Stimulated activated CD4-positive, alpha-beta T cell treated with anti-CD3 and anti-CD28 coated beads, TNF-alpha, amount 100 ng/mL, for 24 hours (primary cell): ENCODE measurements around the gene PRKN.
"Not testable (repeated sequence)": the region's sequence is repeated elsewhere in the genome, so short reads cannot be mapped to it uniquely, and the experiment has no call there.

ENCODE experiments used
- DNase-seq, 3 experiments: peaks; one replicate each; pipeline ENCODE4 v3.0.0-alpha.2; 2020; ENCODE audit warnings: low read depth in 3 of 3

PRKN gene

DNA sequence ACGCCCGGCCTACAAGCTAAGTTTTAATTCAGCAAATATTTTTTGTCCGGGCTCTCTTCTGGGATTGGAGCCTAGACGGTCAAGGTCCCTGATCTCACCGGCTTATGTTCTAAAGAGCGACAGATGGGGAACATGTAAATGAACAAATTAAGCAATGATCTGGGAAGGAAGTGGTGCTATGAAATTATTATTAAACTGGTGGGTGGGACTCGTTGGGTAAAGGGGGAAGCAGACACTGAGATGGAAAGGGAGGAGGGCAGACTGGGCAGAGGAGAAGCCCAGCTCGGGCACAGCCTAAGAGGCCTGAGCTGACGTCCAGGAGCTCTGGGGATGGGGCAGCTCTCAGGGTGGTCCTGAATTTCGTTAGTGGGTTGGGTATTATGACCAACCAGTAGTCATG, 1371.9 kb downstream of the PRKN start:
- DNase-seq = no peak

DNA sequence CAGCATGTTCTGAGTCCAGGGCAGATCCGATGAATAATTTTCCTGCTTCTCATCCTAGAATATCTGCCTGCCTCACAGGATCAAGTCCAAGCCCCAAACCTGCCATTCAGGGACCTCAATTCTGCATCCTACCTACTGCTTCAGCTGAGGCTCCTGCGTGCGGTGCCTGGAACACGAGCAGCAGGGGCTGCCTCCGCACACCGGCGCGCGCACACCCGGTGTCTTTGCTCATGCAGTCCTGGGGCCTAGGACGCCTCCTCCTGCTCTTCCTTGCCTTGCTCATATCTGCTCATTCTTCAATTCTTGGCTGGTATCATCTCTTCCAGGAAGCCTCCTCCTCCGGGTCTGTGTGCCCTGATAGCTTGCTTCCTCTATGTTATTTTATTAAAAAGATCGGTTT, 1372.6 kb downstream of the PRKN start:
- no peak for DNase-seq

DNA sequence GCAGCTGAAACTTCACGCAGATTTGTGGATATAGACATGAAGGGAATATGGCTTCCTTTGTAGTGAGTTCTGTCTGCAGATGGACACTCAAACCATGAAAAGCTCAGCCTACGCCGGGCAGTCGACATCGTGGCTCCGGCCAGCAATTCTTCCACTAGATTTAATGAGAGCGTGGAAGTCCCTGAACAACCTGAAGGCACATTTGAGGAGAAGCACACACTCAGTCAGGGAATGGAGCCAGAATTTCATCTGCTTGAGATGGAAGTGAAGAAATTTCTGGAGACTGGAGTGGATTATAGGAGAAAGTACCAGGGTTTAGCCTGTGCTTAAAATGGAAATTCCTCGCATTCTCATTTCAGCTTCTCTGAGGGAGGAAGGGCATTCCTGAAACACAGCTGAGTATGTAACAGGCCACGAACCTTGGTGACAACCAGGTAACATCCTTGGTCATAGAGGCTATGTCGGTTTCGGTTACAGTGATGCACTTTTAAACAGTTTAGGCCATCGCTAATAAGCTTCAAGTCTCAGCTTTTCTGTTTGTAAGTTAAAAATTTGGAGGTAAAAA, 1373.2 kb downstream of the PRKN start:
- DNase-seq = no peak

DNA sequence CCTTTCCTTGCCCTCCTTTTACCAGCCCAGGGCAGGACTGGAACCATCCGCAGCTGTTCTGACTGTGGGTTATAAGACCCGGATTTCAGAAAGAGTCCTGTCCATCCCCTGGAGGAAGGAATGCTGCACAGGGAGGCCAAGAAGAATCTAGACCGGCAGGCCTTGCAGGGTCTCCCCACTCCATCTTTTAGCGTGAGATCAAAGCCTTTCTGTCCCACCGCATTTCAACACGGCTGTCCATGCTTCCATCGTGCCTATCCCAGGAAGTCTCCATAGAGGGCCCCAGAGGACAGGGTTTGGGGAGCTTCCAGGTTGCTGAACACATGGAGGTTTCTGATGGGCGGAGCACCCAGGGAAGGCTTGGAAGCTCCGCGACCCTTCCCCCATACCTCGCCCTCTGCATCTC, 1374.4 kb downstream of the PRKN start:
- DNase-seq = no peak

DNA sequence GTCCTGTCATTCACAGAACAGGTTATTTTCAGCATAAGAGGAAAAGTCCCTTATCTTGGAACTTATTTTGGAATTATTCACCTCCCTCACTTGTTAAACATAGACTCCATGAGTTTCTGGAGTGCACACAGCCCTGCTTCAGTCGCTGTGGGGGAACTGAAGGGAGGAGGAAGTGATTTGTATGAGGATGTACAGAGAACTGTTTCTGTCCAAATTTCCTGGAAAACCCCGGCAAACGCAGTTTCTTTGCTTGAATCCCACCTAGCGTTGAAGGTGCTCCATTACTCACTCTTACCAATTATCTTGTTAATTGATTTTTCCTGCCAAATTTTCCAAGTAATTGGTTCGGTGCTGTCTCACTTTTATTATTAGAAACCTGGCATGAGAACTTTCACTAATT, 1375.7 kb downstream of the PRKN start:
- no peak for DNase-seq

DNA sequence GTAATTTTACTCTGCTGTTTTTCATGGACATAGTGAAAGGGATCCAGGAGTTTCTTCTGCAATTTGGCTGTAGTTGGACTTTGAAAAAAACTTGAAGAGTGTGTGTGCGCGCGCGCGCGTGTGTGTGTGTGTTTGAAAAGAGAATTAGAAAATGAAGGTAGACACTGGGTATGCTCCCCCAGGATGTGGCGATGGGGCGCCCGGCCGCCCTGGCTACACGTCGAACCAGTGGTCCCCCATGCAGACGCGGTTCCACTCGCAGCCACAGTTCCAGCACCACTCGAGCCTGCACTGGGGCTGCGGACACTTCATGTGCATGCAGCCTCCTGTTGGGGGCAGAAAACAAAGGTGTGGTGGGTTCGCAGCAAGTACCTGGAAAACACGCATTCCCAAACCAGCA, 1377.7 kb downstream of the PRKN start:
- DNase-seq = no peak

DNA sequence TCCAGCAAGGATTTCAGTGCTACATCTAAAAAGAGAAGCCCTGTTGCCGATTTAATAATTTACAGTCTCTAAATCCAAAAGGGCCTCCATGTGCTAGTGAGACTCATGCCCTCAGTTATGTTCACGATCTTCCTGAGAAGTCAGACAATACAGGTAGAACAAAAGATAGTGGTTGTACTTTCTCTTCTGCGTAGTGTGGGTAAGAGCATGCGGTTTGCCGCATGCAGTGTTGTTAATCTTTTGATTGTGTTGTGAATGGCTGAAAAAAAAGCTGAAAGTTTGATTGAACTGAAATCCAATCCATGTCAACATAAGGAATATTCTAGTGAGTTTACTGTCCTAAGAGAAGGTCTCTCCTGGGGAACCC, 1379.0 kb downstream of the PRKN start:
- DNase-seq = no peak

DNA sequence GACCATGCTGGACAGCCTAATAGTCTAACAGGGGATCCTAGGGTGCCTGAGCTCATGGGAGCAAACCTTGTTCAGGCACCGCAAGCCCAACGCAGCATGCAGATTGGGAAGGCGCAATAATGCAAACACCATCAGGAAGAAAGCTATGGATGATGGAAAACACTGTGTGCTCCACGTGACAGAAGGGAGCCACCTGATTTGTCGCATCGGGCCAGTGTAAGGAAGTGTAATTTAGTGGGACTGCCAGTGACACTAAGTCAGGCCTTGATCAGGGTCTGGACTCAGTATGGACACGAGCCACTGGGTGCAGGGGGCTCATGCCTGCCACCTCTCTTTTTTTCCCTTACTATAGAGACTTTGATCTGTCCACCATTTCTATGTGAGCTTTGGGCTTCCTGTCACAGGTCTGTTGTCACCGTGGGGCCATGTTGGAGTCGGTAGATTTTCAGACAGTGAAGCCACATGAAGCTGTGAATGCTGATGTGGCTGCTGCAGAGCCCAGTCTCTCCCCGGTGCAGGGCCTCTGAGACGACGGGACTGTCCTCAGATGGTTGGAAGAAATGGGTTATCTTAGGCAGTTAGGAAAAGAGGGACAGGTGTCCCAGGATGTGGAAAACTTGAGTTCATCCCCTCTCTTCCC, 1379.5 kb downstream of the PRKN start:
- no peak for DNase-seq

DNA sequence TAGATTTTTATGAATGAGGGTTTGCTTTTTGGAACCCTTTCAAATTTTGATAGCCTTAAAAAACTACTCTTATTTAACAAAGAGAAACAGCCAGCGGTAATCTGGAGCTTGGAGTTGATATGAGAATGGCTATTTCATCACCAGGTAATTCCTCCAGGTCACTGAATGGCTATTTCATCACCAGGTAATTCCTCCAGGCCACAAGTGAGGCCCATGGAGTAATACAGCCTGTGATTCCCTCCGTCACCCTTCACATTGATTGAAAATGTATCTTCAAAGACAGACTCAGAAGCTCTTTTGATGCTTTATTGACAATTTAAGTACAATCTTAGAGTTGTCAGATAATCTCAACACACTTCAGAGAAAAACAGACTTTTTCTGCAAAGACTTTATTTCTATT, 1380.4 kb downstream of the PRKN start:
- DNase-seq = no peak

DNA sequence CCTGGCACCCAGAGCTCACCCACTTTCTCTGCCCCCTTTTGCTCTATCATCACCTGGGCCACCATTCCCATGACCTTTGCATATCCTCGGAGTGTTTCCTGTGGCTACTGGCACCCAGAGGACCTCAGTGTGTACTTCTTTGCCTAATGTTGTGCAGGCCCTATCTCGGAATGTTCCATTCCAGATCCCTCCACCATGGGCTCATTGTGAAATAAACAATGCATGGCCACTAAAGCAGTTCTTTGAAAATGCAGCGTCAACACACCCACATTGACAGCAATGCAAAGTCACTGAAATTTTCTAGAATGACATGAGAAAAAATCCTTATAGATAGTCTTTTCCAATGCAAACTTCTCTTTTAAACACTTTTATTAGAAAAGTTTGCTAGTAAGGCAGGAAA, 1380.8 kb downstream of the PRKN start:
- no peak for DNase-seq

DNA sequence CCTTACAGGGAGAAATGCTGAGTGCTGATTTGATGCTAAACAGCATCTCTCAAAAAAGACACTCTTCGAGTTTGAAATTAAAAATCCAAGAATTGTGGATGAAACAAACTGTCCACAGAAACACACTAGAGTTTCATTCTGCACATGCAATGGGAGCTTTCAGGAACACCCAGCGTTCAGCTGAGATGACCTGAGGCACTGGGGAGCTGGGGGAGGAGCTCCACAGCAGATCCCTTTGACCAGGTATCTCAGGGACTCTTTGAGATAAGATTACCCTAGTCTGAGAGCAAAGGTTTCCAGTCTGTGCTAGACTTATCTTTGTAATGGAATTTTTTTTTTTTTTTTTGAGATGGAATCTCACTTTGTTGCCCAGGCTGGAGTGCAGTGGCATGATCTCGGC, 1382.9 kb downstream of the PRKN start:
- DNase-seq = no peak

DNA sequence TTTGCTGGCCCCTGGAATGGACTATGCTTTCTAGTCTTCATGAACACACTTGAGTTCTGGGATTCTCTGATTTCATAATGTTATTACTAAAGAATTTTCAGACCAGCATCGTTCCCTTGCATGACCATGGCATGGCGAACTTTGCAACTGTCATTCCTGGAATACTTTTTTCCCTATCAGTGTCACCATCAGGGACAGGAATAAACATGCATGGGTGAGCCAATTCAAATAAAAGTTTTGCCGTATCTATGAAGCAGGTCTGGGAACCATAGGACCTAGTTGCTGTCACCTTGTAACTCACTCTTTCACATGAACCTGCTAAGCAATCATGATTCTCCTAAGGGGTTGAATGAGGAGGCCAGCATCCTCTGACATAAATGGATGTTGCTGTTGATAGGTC, 1385.5 kb downstream of the PRKN start:
- no peak for DNase-seq

DNA sequence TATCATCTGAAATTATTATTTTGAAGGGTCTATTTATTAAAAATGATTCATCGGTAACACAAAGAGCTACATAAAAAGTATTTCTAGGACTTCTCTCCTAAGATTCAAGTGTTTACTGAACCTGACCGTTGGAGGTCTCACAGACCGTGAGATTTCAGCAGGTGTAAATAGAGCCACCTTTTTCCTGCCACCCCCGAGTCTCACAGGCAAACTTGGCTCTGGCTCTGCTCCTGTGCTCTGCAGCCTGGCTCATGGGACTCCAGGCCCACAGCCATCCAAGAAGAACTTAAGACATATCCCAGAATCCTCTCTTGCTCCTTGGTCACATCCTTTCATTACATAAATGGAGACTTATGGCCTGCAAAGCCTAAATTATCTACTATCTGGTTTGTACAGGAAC, 1385.9 kb downstream of the PRKN start:
- no peak for DNase-seq

DNA sequence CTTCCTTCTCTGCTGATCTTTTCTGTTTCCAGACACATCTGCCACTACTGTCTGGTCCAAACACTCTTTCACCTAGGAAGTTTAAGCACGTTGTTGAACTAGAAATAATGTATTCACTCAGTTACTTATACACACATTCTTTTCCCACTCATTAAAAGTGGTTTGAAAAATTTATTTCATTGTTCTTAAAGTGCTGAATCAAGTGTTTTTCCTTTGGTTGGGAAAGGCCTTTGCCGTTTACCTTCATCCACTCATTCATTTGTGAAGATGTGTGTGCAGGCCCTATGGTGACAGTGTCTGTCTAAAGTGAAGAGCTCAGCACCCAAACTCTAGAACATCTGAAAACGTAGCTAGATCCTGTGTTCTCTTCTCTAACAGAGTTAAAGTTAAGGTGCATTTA, 1389.6 kb downstream of the PRKN start:
- no peak for DNase-seq

DNA sequence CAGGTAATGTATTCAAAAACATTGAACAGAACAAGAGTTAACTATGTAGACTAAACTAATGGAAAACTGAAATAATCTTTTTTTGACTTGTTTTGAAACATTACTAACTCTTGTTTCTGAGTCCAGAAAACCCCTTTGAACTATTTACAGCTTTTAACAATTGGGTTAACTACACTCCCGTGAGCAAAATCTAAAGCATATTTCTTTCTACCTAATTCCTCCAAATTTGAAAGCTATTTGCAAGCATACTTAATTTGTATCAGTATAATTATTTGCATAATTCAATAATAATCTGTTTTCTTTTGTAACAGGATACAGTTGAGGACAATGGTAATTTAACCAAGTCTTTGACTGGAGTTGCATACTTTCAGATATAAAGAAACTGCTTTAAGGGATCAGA, 1391.1 kb downstream of the PRKN start:
- DNase-seq = no peak

DNA sequence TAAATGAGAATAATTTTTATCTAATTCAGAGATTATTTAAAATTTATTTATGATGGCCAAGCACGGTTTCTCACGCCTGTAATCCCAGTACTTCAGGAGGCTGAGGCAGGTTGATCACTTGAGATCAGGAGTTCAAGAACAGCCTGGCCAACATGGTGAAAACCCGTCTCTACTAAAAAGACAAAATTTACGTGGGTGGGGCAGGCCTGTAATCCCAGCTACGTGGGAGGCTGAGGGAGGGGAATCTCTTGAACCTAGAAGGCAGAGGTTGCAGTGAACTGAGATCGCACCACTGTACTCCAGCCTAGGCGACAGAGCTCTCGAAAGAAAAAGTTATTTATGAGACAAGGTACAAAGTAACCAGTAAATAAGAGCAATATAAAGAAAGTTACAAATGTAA, 1394.2 kb downstream of the PRKN start:
- DNase-seq = no peak

DNA sequence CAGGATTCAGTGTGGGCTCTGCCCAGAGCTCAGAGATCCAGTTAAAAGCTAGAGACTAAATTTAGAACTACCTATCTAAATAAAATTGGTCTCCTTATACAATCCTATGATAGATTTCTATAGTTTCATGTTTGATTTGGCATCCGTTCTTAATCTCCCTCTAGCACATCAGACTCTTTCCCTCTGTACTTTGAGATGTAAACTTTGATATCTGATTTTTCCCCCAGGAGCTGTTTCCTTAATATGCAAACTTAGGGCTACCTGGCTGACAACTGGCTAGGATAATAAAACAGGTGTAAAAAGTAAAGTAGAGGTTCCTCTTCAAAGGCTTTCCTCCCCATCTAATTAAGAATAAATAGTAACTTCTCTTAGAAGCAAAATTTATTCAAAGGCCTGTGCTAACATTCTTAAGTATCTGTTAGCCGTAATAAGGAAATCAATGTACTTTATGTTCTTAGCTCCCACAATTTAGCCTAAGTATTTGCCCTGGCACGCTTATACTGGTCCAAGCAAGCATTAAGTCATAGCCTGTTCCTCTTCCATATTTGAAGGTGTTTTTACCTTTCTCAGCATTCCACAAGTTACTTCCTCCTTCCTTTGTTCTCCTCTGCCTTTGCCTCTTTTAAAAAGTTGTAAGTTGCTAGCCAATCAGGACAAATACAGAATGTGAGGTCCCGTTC, 1396.0 kb downstream of the PRKN start:
- not testable (repeated sequence) for DNase-seq

DNA sequence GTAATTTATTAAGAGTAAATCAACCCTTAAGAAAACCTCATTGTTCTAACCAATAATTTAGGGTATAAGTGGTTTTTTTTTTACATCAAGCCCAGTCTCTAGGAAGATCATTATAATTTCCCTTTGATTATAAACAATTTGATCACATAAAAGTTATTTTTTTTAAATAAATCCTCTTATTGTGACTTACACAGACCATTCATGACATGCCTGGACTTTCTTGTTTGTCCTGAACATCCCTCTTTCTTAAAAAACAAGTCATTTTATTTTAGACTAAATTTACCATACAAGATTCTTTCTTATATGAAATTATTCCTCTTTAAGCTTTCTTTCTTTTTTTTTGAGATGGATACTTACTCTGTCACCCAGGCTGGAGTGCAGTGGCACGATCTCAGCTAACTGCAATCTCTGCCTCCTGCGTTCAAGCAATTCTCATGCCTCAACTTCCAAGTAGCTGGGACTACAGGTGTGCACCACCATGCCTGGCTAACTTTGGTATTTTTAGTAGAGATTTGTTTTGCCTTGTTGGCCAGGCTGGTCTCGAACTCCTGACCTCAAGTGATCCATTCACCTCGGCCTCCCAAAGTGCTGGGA, 1400.1 kb downstream of the PRKN start:
- DNase-seq = no peak

DNA sequence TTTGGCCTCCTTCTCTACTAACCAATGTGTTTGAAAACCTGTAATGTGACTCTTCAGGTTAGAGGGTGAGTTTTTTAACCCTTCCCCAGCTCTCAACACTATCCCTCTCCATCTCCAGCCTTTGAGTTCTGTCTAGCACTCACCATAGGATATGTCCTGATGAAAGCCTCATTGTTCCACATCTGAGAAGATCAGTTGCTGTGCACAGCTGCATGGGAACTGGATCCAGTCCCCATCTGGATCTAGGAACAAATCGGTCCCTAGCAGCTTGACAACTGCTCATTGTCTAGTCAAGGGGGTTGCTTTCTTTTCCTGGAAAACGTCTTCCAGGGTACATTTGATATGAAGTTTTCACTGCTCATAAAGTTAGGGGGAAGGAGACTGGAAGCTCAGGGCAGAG, 1408.3 kb downstream of the PRKN start:
- no peak for DNase-seq

DNA sequence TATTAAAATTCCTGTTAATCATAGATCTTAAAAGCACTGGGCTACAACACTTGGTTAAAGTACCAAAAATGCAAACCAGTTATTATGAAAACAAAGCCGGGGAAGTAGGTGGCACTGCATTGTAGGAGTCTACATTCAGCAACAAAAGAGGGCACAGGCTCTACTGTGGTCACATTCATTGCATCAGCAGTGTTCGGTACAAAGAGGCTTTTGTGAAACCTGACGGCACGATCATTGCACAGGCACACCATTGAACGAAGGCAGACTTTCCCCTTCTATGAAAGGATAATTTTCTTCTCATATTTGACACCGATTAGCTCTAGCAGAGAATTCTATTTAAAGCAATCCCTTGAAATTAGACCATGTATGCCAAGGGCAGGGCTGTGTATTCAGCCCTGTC, 1409.1 kb downstream of the PRKN start:
- no peak for DNase-seq

DNA sequence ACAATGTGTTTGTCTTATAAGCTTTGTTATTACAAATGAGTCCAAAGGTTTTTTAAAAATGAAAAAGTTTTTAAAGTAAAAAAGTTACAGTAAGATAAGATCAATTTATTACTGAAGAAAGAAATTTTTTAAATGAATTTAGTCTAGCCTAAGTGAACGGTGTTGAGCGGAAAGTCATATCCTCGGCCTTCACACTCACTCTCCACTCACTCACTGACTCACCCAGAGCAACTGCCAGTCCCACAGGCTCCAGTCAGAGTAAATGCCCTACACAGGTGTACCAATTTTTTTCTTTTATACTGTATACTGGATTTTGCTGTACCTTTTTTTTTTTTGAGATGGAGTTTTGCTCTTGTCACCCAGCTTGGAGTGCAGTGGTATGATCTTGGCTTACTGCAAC, 1411.0 kb downstream of the PRKN start:
- no peak for DNase-seq

DNA sequence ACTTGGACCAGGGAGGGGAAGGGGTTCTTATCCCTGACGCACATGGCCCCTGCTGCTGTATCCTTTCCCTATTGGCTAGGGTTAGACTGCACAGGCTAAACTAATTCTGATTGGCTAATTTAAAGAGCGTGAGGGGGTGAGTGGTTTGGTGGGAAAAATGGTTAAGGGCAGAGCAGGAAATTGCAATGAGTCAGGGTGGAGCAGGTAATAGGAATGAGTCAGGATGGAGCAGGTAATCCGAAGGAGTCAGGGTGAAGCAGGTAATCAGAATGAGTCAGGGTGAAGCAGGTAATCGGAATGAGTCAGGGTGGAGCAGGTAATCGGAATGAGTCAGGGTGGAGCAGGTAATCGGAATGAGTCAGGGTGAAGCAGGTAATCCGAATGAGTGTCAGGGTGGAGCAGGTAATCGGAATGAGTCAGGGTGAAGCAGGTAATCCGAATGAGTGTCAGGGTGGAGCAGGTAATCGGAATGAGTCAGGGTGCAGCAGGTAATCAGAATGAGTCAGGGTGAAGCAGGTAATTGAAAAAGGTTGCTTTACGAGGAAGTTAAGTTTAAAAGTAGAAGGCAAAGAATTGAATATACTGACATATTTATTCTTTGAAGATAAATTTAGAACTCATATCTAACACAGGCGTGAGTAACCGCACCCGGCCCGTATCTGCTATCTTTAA, 1412.2 kb downstream of the PRKN start:
- DNase-seq = not testable (repeated sequence)
